Measurements from ENCODE around the gene HILPDA.

GRCh38 chr7:128407233-128407589 lies 48.5 kb upstream of the HILPDA start:
- no peak for TF ChIP-seq CTCF (IDR thresholded peaks at IDR 0.05 in 2 of 3, conservative IDR thresholded peaks at IDR 0.05 in 1 of 3; ENCODE audit: control insufficient read depth in 2 of 3, extremely low read depth in 1 of 3, insufficient read depth in 1 of 3, low read depth in 3 of 3, low read length in 3 of 3)
- TF ChIP-seq CUX1 (IDR thresholded peaks at IDR 0.05; ENCODE audit: insufficient replicate concordance, low read depth, low read length) = no peak

Data from GM12878 (cell line).